HL-60/S4 treated with phorbol 12-myristate 13-acetate at 8.2 ng/mL for 4 days and 3 days (cell line): Measurements from ENCODE around the gene ETNK2.
"Not testable (repeated sequence)": the region's sequence is repeated elsewhere in the genome, so short reads cannot be mapped to it uniquely, and the experiment has no call there.

ENCODE experiments used
- in situ Hi-C: fragments of 300-500 bp; cut with MboI; formaldehyde crosslinking; loops from 2 replicates; pipeline ENCODE4 v1.15.0; 2022; ENCODE audit warnings: low sequenced_read_pairs

Gene ETNK2

DNA sequence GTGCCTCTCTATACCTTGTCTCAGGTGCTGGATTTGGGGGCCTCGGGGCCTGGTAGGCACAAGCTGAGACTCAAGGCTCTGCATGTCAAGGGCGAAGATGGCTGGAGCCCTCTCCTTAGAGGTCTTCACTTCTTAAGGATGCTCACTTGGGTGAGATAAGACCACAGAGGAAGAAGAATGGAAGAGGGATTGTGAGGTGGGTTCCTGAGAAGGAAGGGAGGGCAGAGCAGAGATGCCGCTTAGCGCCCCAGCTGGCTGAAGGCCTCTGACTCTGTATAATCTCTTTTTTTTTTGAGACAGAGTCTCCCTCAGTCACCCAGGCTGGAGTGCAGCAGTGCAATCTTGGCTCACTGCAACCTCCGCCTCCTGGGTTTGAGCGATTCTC is 46.7 kb downstream of the ETNK2 start:
- in situ Hi-C loops = no loop called here

- in situ Hi-C loops = no loop called here
Observed at GRCh38 chr1:204104331-204105130, 47.3 kb downstream of the ETNK2 start.

DNA sequence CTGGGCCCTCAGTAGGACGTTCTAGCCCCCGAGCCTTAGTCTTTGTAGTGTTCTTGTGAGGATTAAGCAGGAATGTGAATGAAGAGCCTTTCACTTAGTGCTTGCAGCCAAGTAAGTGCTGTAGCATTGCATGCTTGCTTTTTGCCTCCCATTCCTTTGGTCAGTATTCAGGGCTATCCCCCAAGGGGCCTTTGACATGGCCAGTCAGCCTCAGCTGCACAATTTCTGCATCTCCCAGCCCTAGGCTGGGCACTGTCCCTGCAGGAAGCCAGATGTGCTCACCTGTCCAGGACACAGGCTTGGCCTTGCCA is 48.5 kb downstream of the ETNK2 start:
- in situ Hi-C loops = no loop called here

- in situ Hi-C loops = no loop called here
Observed at GRCh38 chr1:204102739-204103430, 49.0 kb downstream of the ETNK2 start.

GRCh38 chr1:204102029-204102611 is 49.7 kb downstream of the ETNK2 start:
- in situ Hi-C loops = no loop called here

DNA sequence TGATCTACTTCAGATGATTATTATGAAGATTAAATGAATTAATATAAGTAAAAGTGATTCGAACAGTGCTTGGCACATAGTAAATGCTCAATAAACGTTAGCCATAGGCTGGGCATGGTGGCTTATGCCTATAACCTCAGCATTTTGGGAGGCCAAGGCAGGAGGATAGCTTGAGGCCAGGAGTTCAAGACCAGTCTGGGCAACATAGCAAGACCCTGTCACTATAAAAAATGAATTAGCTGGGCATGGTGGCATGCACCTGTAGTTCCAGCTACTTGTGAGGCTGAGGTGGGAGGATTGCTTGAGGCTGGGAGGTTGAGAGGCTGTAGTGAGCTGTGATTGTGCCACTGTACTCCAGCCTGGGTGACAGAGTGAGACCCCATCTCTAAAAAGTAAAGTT is 52.1 kb downstream of the ETNK2 start:
- in situ Hi-C loops = not testable (repeated sequence)

DNA sequence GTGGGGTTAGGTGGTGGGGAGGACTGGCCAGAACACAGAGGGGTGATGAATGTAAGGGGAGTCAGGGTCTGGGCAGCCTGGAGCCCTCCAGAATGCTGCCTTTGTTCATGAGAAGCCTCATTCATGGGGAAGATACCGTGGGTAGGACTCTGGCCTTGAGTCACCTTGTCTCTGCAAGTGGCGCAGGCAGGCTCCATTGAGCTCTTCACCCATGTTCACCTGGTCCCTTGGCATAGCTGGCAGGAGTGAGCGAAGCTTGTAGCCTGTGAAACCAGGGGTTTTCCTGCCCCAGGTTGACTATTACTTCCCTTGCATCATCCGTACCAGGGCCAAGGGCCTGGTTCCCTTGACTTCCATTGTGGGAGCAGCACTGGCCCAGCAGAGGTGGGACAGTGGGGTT is 53.2 kb downstream of the ETNK2 start:
- in situ Hi-C loops = no loop called here

GRCh38 chr1:204096931-204097330 is 54.9 kb downstream of the ETNK2 start:
- in situ Hi-C loops = no loop called here

DNA sequence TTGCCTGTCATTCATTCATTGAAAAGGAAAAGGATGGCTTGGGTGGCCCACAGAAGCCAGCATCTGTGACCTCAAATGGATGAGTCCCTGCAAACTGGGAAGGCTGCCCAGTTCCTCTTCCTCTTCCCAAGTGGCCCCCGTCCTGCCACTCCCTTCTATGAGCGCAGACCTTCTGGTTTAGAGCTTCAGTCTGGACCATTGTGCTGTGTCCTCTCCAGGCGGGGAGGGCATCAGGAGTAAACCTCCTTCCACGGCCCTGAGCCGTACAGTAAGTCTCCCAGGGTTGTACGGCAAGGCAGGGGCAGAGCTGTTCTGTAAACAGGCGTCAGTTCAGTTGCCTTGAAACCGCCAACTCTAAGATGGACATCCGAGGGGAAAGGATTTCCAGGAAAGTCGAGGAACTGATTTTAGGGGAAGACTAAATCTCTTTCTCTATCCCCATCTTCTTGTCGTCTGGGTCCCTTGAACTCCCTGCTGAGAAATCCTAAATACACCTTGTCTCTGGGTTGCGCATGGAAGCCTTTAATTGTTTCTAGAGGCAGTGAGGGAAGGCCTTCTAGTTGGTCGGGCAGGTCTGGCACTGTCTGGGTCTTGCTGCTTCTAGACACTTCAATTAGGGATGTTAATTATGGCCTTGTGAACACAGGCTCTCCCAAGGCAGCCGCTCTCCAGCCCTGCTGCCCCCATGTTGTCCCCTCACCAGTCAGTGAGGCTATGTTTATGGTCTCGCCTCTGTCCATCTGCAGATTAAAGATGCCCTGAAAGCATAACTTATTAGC is 56.8 kb downstream of the ETNK2 start:
- in situ Hi-C loops = no loop called here

GRCh38 chr1:204094313-204094729 is 57.5 kb downstream of the ETNK2 start:
- in situ Hi-C loops = no loop called here

DNA sequence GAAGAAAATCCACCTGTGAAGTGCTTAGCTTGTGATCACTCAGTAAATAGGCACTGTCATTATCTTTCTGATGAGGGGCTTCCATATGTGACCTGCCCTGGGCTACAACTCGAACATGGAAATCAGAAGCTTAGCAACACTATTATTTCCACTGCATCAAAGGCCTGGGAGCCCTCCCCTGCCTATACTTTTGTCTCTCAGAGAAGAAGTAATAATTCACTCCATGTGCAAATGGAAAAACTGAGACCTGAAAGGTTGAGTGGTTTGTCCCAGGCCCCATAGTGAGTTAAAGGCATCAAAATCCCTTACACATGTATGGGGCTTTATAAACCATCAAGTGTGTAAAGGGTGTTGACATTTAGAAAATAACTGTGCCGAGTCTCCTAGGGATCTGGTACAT is 58.1 kb downstream of the ETNK2 start:
- in situ Hi-C loops = no loop called here

DNA sequence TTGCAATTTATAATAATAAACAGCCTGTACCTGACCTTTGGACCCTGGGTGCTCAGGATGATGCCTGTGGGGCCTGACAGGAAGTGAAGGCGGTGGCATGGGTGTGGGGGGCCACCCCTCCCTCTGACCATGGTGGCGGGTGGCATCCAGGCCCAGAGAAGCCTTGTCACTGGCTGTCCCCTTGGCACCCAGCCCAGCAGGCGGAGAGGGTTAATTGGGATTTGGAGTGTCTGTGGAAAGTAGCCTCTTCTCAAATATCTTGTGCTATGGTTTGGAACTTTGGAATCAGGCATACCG is 58.5 kb downstream of the ETNK2 start:
- in situ Hi-C loops = no loop called here

- in situ Hi-C loops = no loop called here
Observed at GRCh38 chr1:204092632-204093420, 59.0 kb downstream of the ETNK2 start.

- in situ Hi-C loops = no loop called here
Observed at GRCh38 chr1:204091787-204092312, 60.0 kb downstream of the ETNK2 start.

DNA sequence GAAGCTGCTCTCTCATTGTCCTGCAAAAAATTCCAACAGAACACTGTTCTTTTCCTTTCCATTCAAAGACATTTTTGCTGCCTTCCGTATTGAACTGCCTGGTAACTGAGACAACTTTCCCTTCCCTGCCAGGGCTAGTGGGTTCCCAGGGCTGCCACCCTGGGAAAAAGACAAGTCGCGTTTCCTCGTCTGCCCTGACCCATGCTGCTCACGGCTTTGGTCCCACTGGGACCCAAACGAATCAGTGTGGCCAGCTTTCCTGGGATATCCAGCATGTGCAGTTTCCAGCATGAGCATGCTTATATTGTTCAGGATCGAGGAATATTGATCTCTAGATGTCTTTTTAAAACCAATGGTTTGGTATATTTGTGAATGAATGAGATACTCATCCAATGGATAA is 60.8 kb downstream of the ETNK2 start:
- in situ Hi-C loops = no loop called here

DNA sequence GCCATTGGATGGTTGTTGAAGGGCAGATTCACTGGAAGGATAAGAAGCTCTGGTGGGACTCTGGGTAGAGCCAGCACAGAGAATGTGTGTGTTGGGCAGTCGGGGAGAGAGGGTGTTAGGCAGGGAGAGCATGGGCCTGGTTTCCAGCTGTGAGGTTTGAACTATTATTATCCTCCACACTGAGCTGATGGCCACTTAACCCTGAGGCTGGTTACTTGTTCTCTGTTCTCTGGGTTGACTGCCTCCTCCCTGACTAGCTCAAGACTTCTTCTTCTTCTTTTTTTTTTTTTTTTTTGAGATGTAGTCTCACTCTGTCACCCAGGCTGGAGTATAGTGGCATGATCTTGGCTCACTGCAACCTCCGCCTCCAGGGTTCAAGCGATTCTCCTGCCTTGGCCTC is 61.7 kb downstream of the ETNK2 start:
- in situ Hi-C loops = not testable (repeated sequence)

DNA sequence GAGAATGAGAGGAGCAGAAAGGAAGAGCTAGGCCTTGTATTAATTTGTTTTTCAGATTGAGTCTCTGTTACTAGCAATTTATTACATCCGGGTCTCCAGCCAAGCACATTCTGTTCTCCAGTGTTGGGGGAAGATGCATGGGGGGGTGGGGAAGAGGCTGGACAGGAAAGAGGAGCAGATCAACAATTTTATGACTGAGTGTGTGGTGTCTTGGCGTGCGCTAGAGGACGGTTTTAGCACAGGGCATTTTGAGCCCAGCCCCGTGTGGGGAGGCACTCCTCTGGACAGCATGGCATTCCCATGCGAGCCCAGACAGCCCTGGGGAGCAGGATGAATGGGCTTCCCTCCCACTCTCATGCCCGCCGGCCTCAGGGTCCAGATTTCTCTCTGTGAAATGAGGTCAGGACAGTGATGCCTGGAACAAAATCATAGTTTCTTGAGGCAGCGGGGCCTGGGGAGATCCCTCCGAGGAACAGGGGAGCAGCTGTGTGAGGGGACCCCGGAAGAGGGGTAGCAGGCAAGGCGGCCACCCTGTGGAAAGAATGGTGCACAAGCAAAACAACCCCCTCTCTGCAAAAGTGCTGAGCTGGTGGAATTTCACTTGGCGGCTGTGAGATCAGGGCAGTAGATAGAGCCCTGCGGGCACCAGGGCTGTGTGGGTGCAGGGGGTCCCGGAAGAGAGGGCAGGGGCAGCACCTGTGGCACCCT is 62.6 kb downstream of the ETNK2 start:
- in situ Hi-C loops = no loop called here

DNA sequence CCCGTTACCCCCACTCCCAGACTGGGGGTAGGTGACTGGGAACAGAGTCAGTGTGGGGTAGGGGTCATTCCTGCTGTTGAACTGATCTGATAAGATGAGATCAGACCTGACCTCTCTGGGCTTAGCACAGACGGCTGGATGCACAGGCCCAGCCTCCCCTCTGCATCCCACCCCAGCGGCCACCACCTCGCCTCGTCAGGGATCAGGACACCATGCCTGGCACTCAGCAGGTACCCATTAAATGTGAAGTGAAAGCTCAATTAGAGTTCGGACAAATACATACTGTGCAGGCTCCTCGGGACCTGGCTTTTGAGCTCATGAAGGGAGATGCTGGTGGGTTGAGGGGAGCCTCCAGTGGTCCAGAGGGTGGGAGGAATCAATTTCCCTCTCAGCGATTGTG is 63.2 kb downstream of the ETNK2 start:
- in situ Hi-C loops = no loop called here

GRCh38 chr1:204087893-204088528 is 63.8 kb downstream of the ETNK2 start:
- in situ Hi-C loops = no loop called here
